PC-9 (cell line): Measurements from ENCODE around the gene FKBP1B.

ENCODE experiments used
- CTCF ChIP-seq: fragments of 200-600 bp; sonication (generic); conservative IDR thresholded peaks from 2 replicates; pipeline ENCODE4 v1.6.1; 2017; ENCODE audit warnings: mixed run types, antibody characterized with exemption, mild to moderate bottlenecking, moderate library complexity
- EZH2 ChIP-seq: fragments of 200-600 bp; sonication (generic); IDR thresholded peaks from 2 replicates; pipeline ENCODE4 v1.8.0; 2017; ENCODE audit warnings: antibody characterized with exemption, low read depth

DNA sequence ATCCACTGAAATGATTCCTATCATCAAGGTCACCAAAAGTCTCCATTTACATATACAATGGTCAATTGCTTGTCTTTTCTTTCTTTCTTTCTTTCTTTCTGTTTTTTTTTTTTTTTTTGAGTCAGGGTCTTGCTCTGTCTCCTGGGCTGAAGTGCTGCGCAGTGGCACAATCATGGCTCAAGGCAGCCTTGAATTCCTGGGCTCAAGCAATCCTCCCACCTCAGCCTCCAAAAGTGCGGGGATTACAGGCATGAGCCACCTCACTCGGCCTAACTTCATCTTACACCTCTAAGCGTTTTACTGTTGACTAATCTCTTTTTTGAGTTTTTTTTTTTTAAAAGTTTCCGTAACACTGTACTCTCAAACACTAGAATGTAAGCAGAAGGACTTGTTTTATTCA lies 25.7 kb downstream of the FKBP1B start:
- no peak for TF ChIP-seq CTCF
- TF ChIP-seq EZH2, result no peak
